KMS-11 (cell line): ENCODE data around the gene ARHGAP19.

Experiments used
- H2AFZ ChIP-seq: fragments of 200-600 bp; sonication (generic); 2 replicates; pipeline ENCODE4 v1.6.1; 2016; ENCODE audit warnings: antibody characterized with exemption, mixed run types, low read depth
- H3K27ac ChIP-seq: fragments of 200-600 bp; sonication (generic); 2 replicates; pipeline ENCODE4 v1.6.1; 2016; ENCODE audit warnings: mild to moderate bottlenecking, mixed run types
- H3K27me3 ChIP-seq: fragments of 200-600 bp; sonication (generic); 2 replicates; pipeline ENCODE4 v1.6.1; 2017; ENCODE audit warnings: mild to moderate bottlenecking, low read depth, mixed run types, moderate library complexity; ENCODE audit not compliant: insufficient read depth
- H3K36me3 ChIP-seq: fragments of 200-600 bp; sonication (generic); 2 replicates; pipeline ENCODE4 v1.6.1; 2017; ENCODE audit warnings: mild to moderate bottlenecking, mixed run types; ENCODE audit not compliant: insufficient read depth
- H3K4me1 ChIP-seq: fragments of 200-600 bp; sonication (generic); 2 replicates; pipeline ENCODE4 v1.6.1; 2016; ENCODE audit warnings: mild to moderate bottlenecking, low read depth, mixed run types; ENCODE audit not compliant: poor library complexity, severe bottlenecking
- H3K4me2 ChIP-seq: fragments of 200-600 bp; sonication (generic); 2 replicates; pipeline ENCODE4 v1.7.0; 2016; ENCODE audit warnings: mild to moderate bottlenecking, mixed run types
- H3K4me3 ChIP-seq: fragments of 200-600 bp; sonication (generic); IDR thresholded peaks from 2 replicates; pipeline ENCODE4 v1.6.1; 2017; ENCODE audit warnings: low read depth, low read length, mixed read lengths; ENCODE audit not compliant: insufficient read depth
- H3K79me2 ChIP-seq: fragments of 200-600 bp; sonication (generic); 2 replicates; pipeline ENCODE4 v1.6.1; 2016; ENCODE audit warnings: low read depth, mixed run types; ENCODE audit not compliant: insufficient read depth
- H3K9ac ChIP-seq: fragments of 200-600 bp; sonication (generic); 2 replicates; pipeline ENCODE4 v1.6.1; 2016; ENCODE audit warnings: mild to moderate bottlenecking, mixed run types
- H4K20me1 ChIP-seq: fragments of 200-600 bp; sonication (generic); 2 replicates; pipeline ENCODE4 v1.6.1; 2016; ENCODE audit warnings: mild to moderate bottlenecking, mixed run types; ENCODE audit not compliant: insufficient read depth
- CTCF ChIP-seq: fragments of 200-600 bp; sonication (generic); conservative IDR thresholded peaks from 2 replicates; pipeline ENCODE4 v1.6.1; 2017; ENCODE audit warnings: low read depth, mild to moderate bottlenecking, antibody characterized with exemption, low read length, moderate library complexity, mixed read lengths

The ARHGAP19 gene

GRCh38 chr10:97184971-97185325 lies 107.5 kb downstream of the ARHGAP19 start:
- Histone ChIP-seq H3K27me3 (no peaks in the 10 kb centered on the region), H3K27ac (no peak overlapping the region; the same call in 1 of the 2 replicates), H3K9ac (peak overlapping the region; percentile 58; the same call in 1 of the 2 replicates), H3K4me2 (peak overlapping the region; percentile 55; the same call in 1 of the 2 replicates), H3K79me2 (peaks cover 9% of the 10 kb centered on the region; the same call in 1 of the 2 replicates), H2AFZ (peak overlapping the region; percentile 47; the same call in 1 of the 2 replicates), H3K4me1 (peaks cover 16% of the 10 kb centered on the region), H3K36me3 (no peaks in the 10 kb centered on the region), H4K20me1 (no peaks in the 10 kb centered on the region), H3K4me3 (no peak overlapping the region)
- TF ChIP-seq CTCF: no peak

GRCh38 chr10:97183314-97183713 lies 109.1 kb downstream of the ARHGAP19 start:
- H3K27ac ChIP-seq: no peak overlapping the region
- no peaks in the 10 kb centered on the region for H3K27me3 ChIP-seq
- no peak overlapping the region for H2AFZ ChIP-seq
- H3K4me2 ChIP-seq: peak overlapping the region; percentile 55; the same call in 1 of the 2 replicates
- H3K9ac ChIP-seq: no peak overlapping the region; the same call in 1 of the 2 replicates
- peaks cover 16% of the 10 kb centered on the region for H3K4me1 ChIP-seq
- H3K36me3 ChIP-seq: no peaks in the 10 kb centered on the region
- peaks cover 9% of the 10 kb centered on the region; the same call in 1 of the 2 replicates for H3K79me2 ChIP-seq
- no peaks in the 10 kb centered on the region for H4K20me1 ChIP-seq
- no peak overlapping the region for H3K4me3 ChIP-seq
- TF ChIP-seq CTCF: no peak

- H3K4me1 ChIP-seq: peaks cover 16% of the 10 kb centered on the region
- peaks cover 9% of the 10 kb centered on the region; the same call in 1 of the 2 replicates for H3K79me2 ChIP-seq
- H4K20me1 ChIP-seq: no peaks in the 10 kb centered on the region
- no peaks in the 10 kb centered on the region for H3K27me3 ChIP-seq
- H3K4me2 ChIP-seq: no peak overlapping the region
- H3K4me3 ChIP-seq: no peak overlapping the region
- H2AFZ ChIP-seq: no peak overlapping the region
- no peak overlapping the region for H3K27ac ChIP-seq
- TF ChIP-seq CTCF: no peak
- no peaks in the 10 kb centered on the region for H3K36me3 ChIP-seq
- no peak overlapping the region for H3K9ac ChIP-seq
These were observed 110.0 kb downstream of the ARHGAP19 start for GRCh38 chr10:97182288-97182990.

GRCh38 chr10:97180986-97181385 lies 111.5 kb downstream of the ARHGAP19 start:
- H3K4me1 ChIP-seq: peaks cover 30% of the 10 kb centered on the region
- H3K27me3 ChIP-seq: no peaks in the 10 kb centered on the region
- TF ChIP-seq CTCF: no peak

More at GRCh38 chr10:97180986-97181385, 111.5 kb downstream of the ARHGAP19 start:
- Histone ChIP-seq H2AFZ (no peak overlapping the region), H3K4me3 (no peak overlapping the region), H3K9ac (no peak overlapping the region), H3K27ac (no peak overlapping the region), H3K79me2 (peaks cover 9% of the 10 kb centered on the region; the same call in 1 of the 2 replicates), H4K20me1 (no peaks in the 10 kb centered on the region), H3K4me2 (no peak overlapping the region), H3K36me3 (no peaks in the 10 kb centered on the region)
